HUES64 (cell line): ENCODE data around the gene PLAC1.

Experiments used
- H3K27ac ChIP-seq: 2 replicates; pipeline ENCODE4 v1.7.0; 2013; ENCODE audit warnings: low read depth, low read length, inconsistent platforms
- H3K27me3 ChIP-seq: 2 replicates; pipeline ENCODE4 v1.6.1; 2013; ENCODE audit warnings: mild to moderate bottlenecking, low read length; ENCODE audit not compliant: insufficient read depth
- H3K36me3 ChIP-seq: 2 replicates; pipeline ENCODE4 v1.6.1; 2013; ENCODE audit warnings: mild to moderate bottlenecking, low read length; ENCODE audit not compliant: insufficient read depth
- H3K4me1 ChIP-seq: 2 replicates; pipeline ENCODE4 v1.6.1; 2013; ENCODE audit warnings: mild to moderate bottlenecking, low read length, moderate library complexity; ENCODE audit not compliant: insufficient read depth
- H3K4me3 ChIP-seq: 2 replicates; pipeline ENCODE4 v1.5.1; 2013; ENCODE audit warnings: mild to moderate bottlenecking, low read length, moderate library complexity
- H3K9ac ChIP-seq: 2 replicates; pipeline ENCODE4 v1.6.1; 2013; ENCODE audit warnings: mild to moderate bottlenecking, low read depth, low read length
- H3K9me3 ChIP-seq: 2 replicates; pipeline ENCODE4 v1.6.1; 2013; ENCODE audit warnings: low read depth, low read length; ENCODE audit not compliant: insufficient read depth
- WGBS: fragments of 150-250, 120-280 bp; methylation state at CpG from one replicate; pipeline ENCODE4 v1.1.7; 2013; ENCODE audit warnings: missing lambda C conversion rate; 5-methylcytosine and 5-hydroxymethylcytosine counted together

Gene PLAC1

GRCh38 chrX:134554291-134554690 lies 104.0 kb downstream of the PLAC1 start:
- Histone ChIP-seq H3K9ac (no peak overlapping the region), H3K27me3 (peaks cover 30% of the 10 kb centered on the region), H3K9me3 (no peaks in the 10 kb centered on the region), H3K4me3 (no peak overlapping the region), H3K36me3 (no peaks in the 10 kb centered on the region), H3K27ac (no peak overlapping the region), H3K4me1 (peaks cover 39% of the 10 kb centered on the region)
- WGBS: 77% methylated on average over 4 of the region's 8 CpGs

GRCh38 chrX:134552351-134552750 lies 105.9 kb downstream of the PLAC1 start:
- Histone ChIP-seq H3K4me1 (peaks cover 38% of the 10 kb centered on the region), H3K9me3 (no peaks in the 10 kb centered on the region), H3K36me3 (no peaks in the 10 kb centered on the region), H3K9ac (no peak overlapping the region), H3K27me3 (peaks cover 35% of the 10 kb centered on the region), H3K27ac (no peak overlapping the region), H3K4me3 (no peak overlapping the region)
- 88% methylated on average over 5 of the region's 5 CpGs for WGBS

- H3K9ac ChIP-seq: peak overlapping the region; percentile 47; the same call in 1 of the 2 replicates
- no peaks in the 10 kb centered on the region for H3K9me3 ChIP-seq
- H3K27ac ChIP-seq: no peak overlapping the region
- H3K4me1 ChIP-seq: peaks cover 39% of the 10 kb centered on the region; the same call in 1 of the 2 replicates
- 12% methylated on average over 16 of the region's 22 CpGs for WGBS
- H3K27me3 ChIP-seq: peaks cover 42% of the 10 kb centered on the region
- no peaks in the 10 kb centered on the region for H3K36me3 ChIP-seq
- H3K4me3 ChIP-seq: peak overlapping the region; percentile 71
Observed at GRCh38 chrX:134551376-134552048, 106.8 kb downstream of the PLAC1 start.

GRCh38 chrX:134548257-134549201 lies 109.7 kb downstream of the PLAC1 start:
- no peaks in the 10 kb centered on the region for H3K9me3 ChIP-seq
- peaks cover 47% of the 10 kb centered on the region for H3K4me1 ChIP-seq
- peaks cover 50% of the 10 kb centered on the region for H3K27me3 ChIP-seq
- peak overlapping the region; percentile 71 for H3K4me3 ChIP-seq
- H3K27ac ChIP-seq: peak overlapping the region; percentile 72; the same call in 1 of the 2 replicates
- no peaks in the 10 kb centered on the region for H3K36me3 ChIP-seq
- peak overlapping the region; percentile 72 for H3K9ac ChIP-seq
- under 1% methylated on average over 33 of the region's 33 CpGs for WGBS

- WGBS: 70% methylated on average over 7 of the region's 7 CpGs
- H3K9me3 ChIP-seq: no peaks in the 10 kb centered on the region
- no peak overlapping the region for H3K27ac ChIP-seq
- no peaks in the 10 kb centered on the region for H3K36me3 ChIP-seq
- H3K9ac ChIP-seq: no peak overlapping the region
- H3K4me1 ChIP-seq: peaks cover 50% of the 10 kb centered on the region
- peak overlapping the region; percentile 71; the same call in 1 of the 2 replicates for H3K4me3 ChIP-seq
- H3K27me3 ChIP-seq: peaks cover 45% of the 10 kb centered on the region
Observed at GRCh38 chrX:134547047-134547679, 111.1 kb downstream of the PLAC1 start.

- Histone ChIP-seq H3K27me3 (peaks cover 35% of the 10 kb centered on the region), H3K4me3 (no peak overlapping the region), H3K4me1 (peaks cover 43% of the 10 kb centered on the region), H3K9ac (no peak overlapping the region), H3K36me3 (no peaks in the 10 kb centered on the region), H3K27ac (no peak overlapping the region), H3K9me3 (no peaks in the 10 kb centered on the region)
- WGBS: 91% methylated on average over 35 of the region's 35 CpGs
Observed at GRCh38 chrX:134546187-134546586, 112.1 kb downstream of the PLAC1 start.

GRCh38 chrX:134545510-134545909 lies 112.8 kb downstream of the PLAC1 start:
- H3K27ac ChIP-seq: no peak overlapping the region
- H3K9ac ChIP-seq: no peak overlapping the region
- peaks cover 43% of the 10 kb centered on the region for H3K4me1 ChIP-seq
- H3K36me3 ChIP-seq: no peaks in the 10 kb centered on the region
- 90% methylated on average over 16 of the region's 20 CpGs for whole genome bisulfite sequencing
- H3K4me3 ChIP-seq: peak overlapping the region; percentile 57; the same call in 1 of the 2 replicates
- H3K9me3 ChIP-seq: no peaks in the 10 kb centered on the region
- H3K27me3 ChIP-seq: peaks cover 28% of the 10 kb centered on the region

GRCh38 chrX:134544513-134545151 lies 113.6 kb downstream of the PLAC1 start:
- H3K4me1 ChIP-seq: peaks cover 37% of the 10 kb centered on the region
- 52% methylated on average over 52 of the region's 52 CpGs for WGBS
- no peaks in the 10 kb centered on the region for H3K36me3 ChIP-seq
- peak overlapping the region; percentile 65 for H3K9ac ChIP-seq
- H3K27me3 ChIP-seq: peaks cover 19% of the 10 kb centered on the region
- no peak overlapping the region for H3K27ac ChIP-seq
- peak overlapping the region; percentile 57 for H3K4me3 ChIP-seq
- H3K9me3 ChIP-seq: no peaks in the 10 kb centered on the region

GRCh38 chrX:134544135-134544512 lies 114.1 kb downstream of the PLAC1 start:
- no peaks in the 10 kb centered on the region for H3K36me3 ChIP-seq
- 64% methylated on average over 2 of the region's 6 CpGs for WGBS
- no peaks in the 10 kb centered on the region for H3K9me3 ChIP-seq
- peaks cover 37% of the 10 kb centered on the region for H3K4me1 ChIP-seq
- H3K27ac ChIP-seq: no peak overlapping the region
- peak overlapping the region; percentile 57 for H3K4me3 ChIP-seq
- H3K9ac ChIP-seq: peak overlapping the region; percentile 65
- H3K27me3 ChIP-seq: peaks cover 19% of the 10 kb centered on the region

- H3K9me3 ChIP-seq: no peaks in the 10 kb centered on the region
- 52% methylated on average over 2 of the region's 3 CpGs for WGBS
- H3K27me3 ChIP-seq: peaks cover 19% of the 10 kb centered on the region
- no peak overlapping the region for H3K4me3 ChIP-seq
- peaks cover 36% of the 10 kb centered on the region for H3K4me1 ChIP-seq
- H3K36me3 ChIP-seq: no peaks in the 10 kb centered on the region
- peak overlapping the region; percentile 38; the same call in 1 of the 2 replicates for H3K9ac ChIP-seq
- H3K27ac ChIP-seq: no peak overlapping the region; the same call in 1 of the 2 replicates
Observed at GRCh38 chrX:134543288-134543687, 115.0 kb downstream of the PLAC1 start.
